GM18502 (cell line): Measurements from ENCODE around the gene SCGB1C1.
A peak's percentile ranks its signal among the peaks of the same experiment; 100 is the strongest.

ENCODE experiments used
- ATAC-seq: cut with Tn5 transposase; IDR thresholded peaks from one replicate; pipeline ENCODE4 v1.9.1; 2021; ENCODE audit warnings: mild to moderate bottlenecking; ENCODE audit not compliant: unreplicated experiment, poor library complexity

The SCGB1C1 gene

DNA sequence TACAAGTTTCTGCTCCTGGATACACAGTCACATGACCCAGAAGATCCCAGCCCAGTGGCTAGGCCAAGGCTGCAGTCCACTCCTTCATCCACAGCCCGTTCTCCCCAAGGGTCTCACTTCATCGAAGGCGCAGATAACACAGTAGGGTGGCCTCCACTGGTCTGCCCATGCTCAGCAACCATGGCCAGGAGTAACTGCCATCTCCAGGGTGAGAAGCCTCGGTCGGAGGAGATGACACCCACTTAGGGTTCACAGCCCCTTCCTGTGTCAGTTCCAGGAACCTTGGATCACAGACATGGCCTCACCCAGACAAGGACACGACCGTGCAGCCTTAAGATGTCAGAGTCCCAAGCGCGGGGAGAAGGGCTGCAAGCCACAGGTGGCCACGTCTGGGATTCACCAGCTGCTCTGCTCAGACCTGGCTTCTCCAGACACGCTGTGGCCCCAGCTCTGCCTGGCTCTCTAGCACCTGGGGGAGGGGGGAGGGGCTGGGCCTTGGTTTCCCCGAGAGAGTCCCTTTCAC is 11.8 kb downstream of the SCGB1C1 start:
- ATAC-seq: no peak

DNA sequence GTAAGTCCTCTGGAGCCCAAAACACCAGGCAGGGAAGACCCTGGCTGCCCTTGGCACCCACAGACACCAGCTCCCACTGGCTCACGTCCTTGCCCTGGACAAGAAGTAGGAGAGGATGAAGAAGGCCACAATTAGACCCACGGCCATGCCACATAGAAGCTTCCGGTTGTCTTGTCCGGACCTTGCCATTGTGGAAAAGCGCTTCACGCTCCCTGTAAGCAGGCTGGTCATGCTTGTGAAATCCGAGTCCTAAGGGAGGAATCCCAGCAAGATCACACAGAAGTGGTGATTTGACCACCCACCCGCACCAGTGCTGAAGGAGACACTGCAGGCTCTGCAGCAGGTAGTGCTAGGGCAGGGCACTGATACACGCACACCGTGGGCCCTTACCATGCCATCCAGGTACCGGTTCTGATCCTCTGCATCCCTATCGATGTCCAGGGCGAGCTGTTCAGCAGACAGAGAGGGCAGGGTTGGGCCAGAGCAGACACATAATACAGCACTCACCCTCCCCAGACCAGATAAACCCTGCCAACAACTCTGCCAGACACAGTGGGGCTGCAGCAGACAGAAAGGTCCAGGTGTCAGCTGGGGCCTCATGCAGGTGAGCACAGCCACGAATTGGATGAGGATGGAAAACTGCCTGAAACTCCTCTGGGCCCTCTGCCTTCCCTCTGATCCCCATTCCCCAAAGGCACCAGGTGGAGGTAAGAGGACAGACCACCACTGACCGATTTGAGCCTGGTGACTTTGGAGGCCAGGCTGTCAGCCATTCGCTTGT is 12.5 kb downstream of the SCGB1C1 start:
- no peak for ATAC-seq

- ATAC-seq: no peak
Observed at GRCh38 chr11:206002-206384, 13.1 kb downstream of the SCGB1C1 start.

GRCh38 chr11:206526-207207 is 13.8 kb downstream of the SCGB1C1 start:
- ATAC-seq: peak; percentile 1

GRCh38 chr11:207208-207862 is 14.5 kb downstream of the SCGB1C1 start, which contains the start of the genes BET1L and RIC8A:
Gene BET1L, minus strand, starts transcription at chr11:207399. Its CDS starts 78 bp downstream, at chr11:207321.
Gene RIC8A, plus strand, starts transcription at chr11:207708. Its CDS starts 1,147 bp downstream, at chr11:208855.
- ATAC-seq: peak; percentile 83

DNA sequence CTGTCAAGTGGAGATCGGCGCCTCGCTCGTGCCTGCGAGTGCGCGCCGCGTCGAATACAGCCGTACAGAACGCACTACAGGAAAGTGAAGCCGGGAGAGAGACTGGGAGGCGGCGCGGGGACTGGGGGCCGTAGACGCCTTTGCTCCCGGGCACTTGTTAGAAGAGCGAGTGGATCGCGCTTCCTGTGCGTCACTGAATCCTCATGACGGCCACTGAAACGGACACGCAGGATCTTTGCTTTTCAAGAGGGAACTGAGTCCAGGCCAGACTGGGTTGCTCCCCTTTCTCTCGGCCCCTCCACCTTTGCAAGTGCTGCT is 14.9 kb downstream of the SCGB1C1 start:
- no peak for ATAC-seq

- peak; percentile 44 for ATAC-seq
Observed at GRCh38 chr11:208181-208916, 15.5 kb downstream of the SCGB1C1 start.

- no peak for ATAC-seq
Observed at GRCh38 chr11:208917-209260, 16.0 kb downstream of the SCGB1C1 start.

GRCh38 chr11:209275-210121 is 16.6 kb downstream of the SCGB1C1 start:
- no peak for ATAC-seq

- ATAC-seq: no peak
Observed at GRCh38 chr11:210122-210802, 17.4 kb downstream of the SCGB1C1 start.

DNA sequence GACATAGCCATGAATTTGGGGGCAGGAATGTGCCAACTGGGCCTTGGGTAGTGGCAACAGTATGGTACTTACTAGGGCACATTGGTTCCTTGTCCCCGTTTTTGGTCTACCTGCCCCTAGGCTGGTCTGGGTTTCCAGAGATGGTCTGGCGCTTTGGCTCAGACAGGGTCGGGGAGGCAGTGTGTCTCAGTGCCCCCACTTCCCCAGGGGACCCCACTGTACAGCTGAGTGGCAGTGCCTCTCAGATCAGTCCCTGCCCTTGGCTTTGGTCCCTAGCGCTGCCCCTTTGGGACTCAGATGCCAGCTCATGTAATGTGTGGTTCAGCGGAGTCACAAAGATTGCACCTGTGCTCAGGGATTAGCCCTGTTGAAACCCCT is 17.9 kb downstream of the SCGB1C1 start:
- no peak for ATAC-seq

DNA sequence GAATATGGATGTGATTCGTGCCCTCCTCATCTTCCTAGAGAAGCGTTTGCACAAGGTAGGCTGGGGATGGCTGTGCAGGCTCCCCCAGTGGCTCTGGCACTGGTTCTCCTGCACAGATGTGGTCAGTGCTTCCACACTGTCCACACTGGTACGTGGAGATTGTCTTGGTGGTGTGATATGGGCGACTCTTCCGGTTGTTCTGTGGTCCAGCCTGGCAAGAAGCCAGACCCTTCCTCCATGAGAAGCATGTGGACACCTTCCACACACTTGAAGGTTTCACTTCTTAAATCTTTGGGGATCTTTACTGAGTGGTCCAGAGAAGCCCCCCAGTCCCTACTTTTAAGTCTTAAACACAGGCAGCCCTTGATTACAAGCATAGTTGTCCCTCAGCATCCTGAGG is 18.4 kb downstream of the SCGB1C1 start:
- ATAC-seq: no peak

DNA sequence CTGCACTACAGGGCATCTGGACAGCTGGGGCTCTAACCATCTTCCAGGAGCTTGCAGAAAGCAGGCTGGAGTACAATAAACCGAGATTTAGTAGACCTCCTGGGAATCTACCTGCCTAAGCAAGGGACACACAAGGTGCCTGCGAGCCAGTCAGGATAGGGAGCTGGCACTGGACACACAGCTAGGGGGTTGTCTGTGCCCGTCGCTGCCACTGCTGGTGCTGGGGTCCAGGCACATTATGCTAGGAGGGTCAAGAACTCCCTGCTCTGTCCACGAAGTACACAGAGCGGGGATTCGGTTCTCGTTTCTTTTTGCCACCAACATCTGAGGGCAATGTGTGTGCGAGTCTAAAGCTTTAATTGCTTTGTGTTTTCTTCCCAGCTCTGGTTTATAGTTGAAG is 18.9 kb downstream of the SCGB1C1 start:
- no peak for ATAC-seq

GRCh38 chr11:212150-213100 is 19.5 kb downstream of the SCGB1C1 start:
- ATAC-seq: no peak

DNA sequence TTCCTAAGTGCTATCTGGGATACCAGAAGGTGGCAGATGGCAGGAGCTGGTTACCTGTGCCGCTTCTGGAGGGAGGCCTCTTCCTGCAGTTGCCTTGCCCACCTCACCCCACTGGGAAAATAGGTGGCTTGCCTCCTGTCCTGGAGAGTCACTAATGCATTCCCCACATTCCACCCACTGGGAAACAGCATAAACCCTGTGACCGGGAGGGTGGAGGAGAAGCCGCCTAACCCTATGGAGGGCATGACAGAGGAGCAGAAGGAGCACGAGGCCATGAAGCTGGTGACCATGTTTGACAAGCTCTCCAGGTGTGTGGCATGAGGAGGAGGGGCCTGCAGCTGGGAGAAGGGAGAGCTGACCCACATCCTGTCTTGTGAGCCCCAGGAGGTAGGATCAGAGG is 20.2 kb downstream of the SCGB1C1 start:
- ATAC-seq: no peak

GRCh38 chr11:214083-214482 is 21.2 kb downstream of the SCGB1C1 start:
- no peak for ATAC-seq

DNA sequence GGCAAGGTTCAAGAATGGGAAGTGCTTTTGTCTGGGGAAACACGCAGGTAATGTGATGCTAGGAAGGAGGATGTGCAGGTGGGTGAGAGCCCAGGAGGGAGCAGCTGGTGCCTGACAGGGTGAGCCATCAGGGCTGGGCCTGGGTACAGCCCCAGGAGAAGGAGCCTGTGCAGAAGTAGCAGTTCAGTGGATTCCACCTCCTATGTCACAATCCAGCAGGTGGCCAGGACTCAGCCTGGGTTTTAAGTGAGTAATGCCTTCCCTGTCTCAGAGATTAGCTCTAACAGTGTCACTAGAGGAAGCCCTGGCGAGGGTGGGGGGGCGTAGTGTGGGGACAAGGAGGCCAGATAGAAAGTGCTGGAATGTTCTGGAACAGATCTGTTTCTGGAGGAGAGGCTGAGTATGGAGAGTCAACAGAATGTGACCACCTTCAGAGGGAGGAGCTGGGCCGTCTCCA is 22.7 kb downstream of the SCGB1C1 start:
- no peak for ATAC-seq
